HepG2 (cell line): ENCODE measurements around the gene IBTK. TPM values are rescaled to one million over a fixed set of nuclear protein-coding genes. Genes with fewer than 3 reads are reported as not detected.

Source experiments
- ATAC-seq: fragments of 200-7000 bp; cut with Tn5 transposase; 3 replicates; pipeline ENCODE4 v1.9.1; 2020; ENCODE audit warnings: mild to moderate bottlenecking, moderate library complexity
- BruUV-seq: library from RNA; stranded (reverse); fragments of 400-500 nt; replicated peaks from 2 replicates; lab custom pipeline; 2021; lab: Mats Ljungman, UMichigan
- CTCF ChIA-PET: fragments of 300-600 bp; formaldehyde crosslinking; extraction: SDS; loops from one replicate; lab custom pipeline; 2021; ENCODE audit warnings: low total read pairs, inconsistent platforms, low intra/inter-chr PET ratio; lab: Yijun Ruan, JAX
- POLR2A ChIA-PET: fragments of 350-600 bp; sonication (Branson Sonifier 250); formaldehyde crosslinking; loops from one replicate; lab custom pipeline; 2020; ENCODE audit warnings: antibody characterized with exemption, inconsistent platforms; lab: Yijun Ruan, JAX
- DNase-seq: peaks from one replicate; pipeline ENCODE4 v3.0.0-alpha.2; 2015; ENCODE audit warnings: low spot score
- FAIRE-seq: peaks from 3 replicates; lab custom pipeline; 2011; peaks lifted over from hg19 to GRCh38; lab: Jason Lieb, UNC
- H2AFZ ChIP-seq: one replicate; pipeline ENCODE4 v1.6.1; 2011; ENCODE audit warnings: low read length, inconsistent platforms
- H3K27ac ChIP-seq: fragments of 300-600 bp; 3 replicates; pipeline ENCODE4 v1.8.0; 2011; ENCODE audit warnings: mixed run types, mild to moderate bottlenecking, mixed read lengths, low read length, inconsistent platforms; ENCODE audit not compliant: insufficient read depth; ENCODE audit errors: extremely low read length
- H3K27me3 ChIP-seq, 2 experiments: fragments of 200-600 bp in 1 of 2; 2 replicates in 1 of 2; 3 replicates in 1 of 2; pipeline versions ENCODE4 v1.6.0 to v1.8.0; 2011; ENCODE audit warnings: low read length in 2 of 2, mild to moderate bottlenecking in 2 of 2, moderate library complexity in 2 of 2, inconsistent platforms in 1 of 2; ENCODE audit not compliant: insufficient read depth in 2 of 2, control insufficient read depth in 1 of 2
- H3K36me3 ChIP-seq, 2 experiments: fragments of 200-600 bp in 1 of 2; replicated peaks in 1 of 2; 2 replicates in 1 of 2; 3 replicates in 1 of 2; pipeline versions ENCODE4 v1.5.1 to v1.8.0; 2011; ENCODE audit warnings: low read length in 2 of 2, inconsistent platforms in 1 of 2; ENCODE audit not compliant: insufficient read depth in 2 of 2, control insufficient read depth in 1 of 2
- H3K4me1 ChIP-seq: 2 replicates; pipeline ENCODE4 v1.5.1; 2012; ENCODE audit warnings: low read length, inconsistent platforms; ENCODE audit not compliant: insufficient read depth
- H3K4me2 ChIP-seq: 2 replicates; pipeline ENCODE4 v1.6.0; 2011; ENCODE audit warnings: low read depth, low read length, inconsistent platforms
- H3K4me3 ChIP-seq, 3 experiments: fragments of 200-600 bp in 1 of 3; sonication (generic), shearing (Covaris generic) in 1 of 3; replicated peaks in 1 of 3; 2 replicates each; pipeline ENCODE4 v1.5.1; 2011 to 2016; ENCODE audit warnings: low read length in 3 of 3, inconsistent platforms in 2 of 3, low read depth in 2 of 3, mild to moderate bottlenecking in 2 of 3, control low read depth in 1 of 3, mixed read lengths in 1 of 3; ENCODE audit not compliant: insufficient read depth in 1 of 3
- H3K79me2 ChIP-seq: one replicate; pipeline ENCODE4 v1.6.1; 2011; ENCODE audit warnings: low read length, inconsistent platforms; ENCODE audit not compliant: insufficient read depth
- H3K9ac ChIP-seq: 2 replicates; pipeline ENCODE4 v1.6.0; 2011; ENCODE audit warnings: mild to moderate bottlenecking, low read depth, low read length, inconsistent platforms; ENCODE audit not compliant: insufficient read depth
- H3K9me3 ChIP-seq: 2 replicates; pipeline ENCODE4 v1.5.1; 2012; ENCODE audit warnings: mild to moderate bottlenecking, low read length
- H4K20me1 ChIP-seq: 2 replicates; pipeline ENCODE4 v1.6.0; 2011; ENCODE audit warnings: inconsistent platforms, mild to moderate bottlenecking, low read length, moderate library complexity; ENCODE audit not compliant: insufficient read depth
- ARID3A ChIP-seq: IDR thresholded peaks from 2 replicates; pipeline ENCODE4 v1.6.1; 2012; ENCODE audit warnings: low read depth, low read length, improper control_type of control experiment
- ARID4A ChIP-seq: sonication (generic); formaldehyde crosslinking; IDR thresholded peaks from 2 replicates; pipeline ENCODE4 v1.5.0; 2020; ENCODE audit warnings: mild to moderate bottlenecking, missing genetic modification reagents, borderline replicate concordance
- HDAC6 ChIP-seq: fragments of 200-600 bp; sonication (generic); IDR thresholded peaks from 2 replicates; pipeline ENCODE4 v1.7.0; 2017; ENCODE audit warnings: mild to moderate bottlenecking, antibody characterized with exemption, low read length, low read depth
- ONECUT2 ChIP-seq: sonication (generic); formaldehyde crosslinking; IDR thresholded peaks from 2 replicates; pipeline ENCODE4 v1.4.0; 2020; ENCODE audit warnings: missing genetic modification reagents
- RCOR2 ChIP-seq: IDR thresholded peaks from 2 replicates; pipeline ENCODE4 v1.6.1; 2016; ENCODE audit warnings: missing biosample characterization, missing genetic modification reagents
- SMC3 ChIP-seq: IDR thresholded peaks from 2 replicates; pipeline ENCODE4 v1.6.1; 2011; ENCODE audit warnings: low read length, improper control_type of control experiment
- STAG1 ChIP-seq: sonication (generic); formaldehyde crosslinking; IDR thresholded peaks from 2 replicates; pipeline ENCODE4 v1.4.0; 2020; ENCODE audit warnings: missing genetic modification reagents
- ZNF282 ChIP-seq: fragments of 450-650 bp; IDR thresholded peaks from 2 replicates; pipeline ENCODE4 v1.6.1; 2018; ENCODE audit not compliant: partially characterized antibody
- WGBS: methylation state at CpG from one replicate; pipeline ENCODE4 v1.1.6; 2017; ENCODE audit warnings: low lambda C conversion rate; 5-methylcytosine and 5-hydroxymethylcytosine counted together
- in situ Hi-C: cut with HindIII; loops from 2 replicates; pipeline ENCODE4 v1.10.0; 2017; ENCODE audit warnings: low pct_unique_long_range_greater_than_20kb; ENCODE audit not compliant: extremely low pct_ligation_motif_present
- intact Hi-C: fragments of 100-400 bp; cut with micrococcal nuclease; formaldehyde crosslinking; loops from one replicate; pipeline ENCODE4 v1.10.0; 2022; ENCODE audit not compliant: unreplicated experiment
- polyA plus RNA-seq, 8 experiments: library from polyadenylated mRNA; depleted of rRNA in 3 of 8; stranded (reverse) in 7 of 8; unstranded in 1 of 8; fragments of >200 nt; fragmentation: Illumina TruSeq in 4 of 8; extraction: Trizol in 4 of 8; gene quantifications; 2 replicates each; pipeline versions ENCODE4 v1.2.1 to v1.2.3, GENCODE V29; 2011 to 2016; ENCODE audit warnings: low read depth in 4 of 8, missing spikeins in 1 of 8, mixed read lengths in 1 of 8; ENCODE audit not compliant: insufficient read depth in 1 of 8
- total RNA-seq, 5 experiments: library from RNA; depleted of rRNA; stranded (reverse); fragments of >200 nt; fragmentation: Illumina TruSeq; extraction: Trizol; gene quantifications; 2 replicates each; pipeline ENCODE4 v1.2.3, GENCODE V29; 2016; ENCODE audit warnings: low read depth in 1 of 5
- TF ChIP-seq, protein P1 (sequence below): sonication (generic); formaldehyde crosslinking; IDR thresholded peaks from 2 replicates; pipeline ENCODE4 v1.5.0; 2020; ENCODE audit warnings: mild to moderate bottlenecking, missing genetic modification reagents, moderate library complexity

The IBTK gene
- total and polyA plus RNA-seq, 2 of the 13 experiments (the other 11 are each of a cell fraction or from before 2014, with no cell fraction given), result 23.8 to 60.0 TPM

- peak; percentile 15 for FAIRE-seq
- Histone ChIP-seq H3K4me2 (no peak overlapping the region), H3K27ac (no peak overlapping the region), H3K9ac (no peak overlapping the region)
- POLR2A ChIA-PET, result no interaction called here
- intact Hi-C loops, result loop anchor here (1.0 to 5.0 kb wide), 3 partner anchors 220 to 784 kb away; no protein-coding TSS in a partner anchor
- BruUV-seq, result no TSS peak
- TF ChIP-seq ONECUT2 (peak; percentile 61; the same call in 1 of the 2 replicates), HDAC6 (no peak), SMC3 (peak; percentile 57), STAG1 (CRISPR knock-in tag) (peak; percentile 75), ZNF282 (no peak), RCOR2 (CRISPR knock-in tag) (no peak), ARID4A (no peak), ARID3A (peak; percentile 90)
- TF ChIP-seq, protein P1, sequence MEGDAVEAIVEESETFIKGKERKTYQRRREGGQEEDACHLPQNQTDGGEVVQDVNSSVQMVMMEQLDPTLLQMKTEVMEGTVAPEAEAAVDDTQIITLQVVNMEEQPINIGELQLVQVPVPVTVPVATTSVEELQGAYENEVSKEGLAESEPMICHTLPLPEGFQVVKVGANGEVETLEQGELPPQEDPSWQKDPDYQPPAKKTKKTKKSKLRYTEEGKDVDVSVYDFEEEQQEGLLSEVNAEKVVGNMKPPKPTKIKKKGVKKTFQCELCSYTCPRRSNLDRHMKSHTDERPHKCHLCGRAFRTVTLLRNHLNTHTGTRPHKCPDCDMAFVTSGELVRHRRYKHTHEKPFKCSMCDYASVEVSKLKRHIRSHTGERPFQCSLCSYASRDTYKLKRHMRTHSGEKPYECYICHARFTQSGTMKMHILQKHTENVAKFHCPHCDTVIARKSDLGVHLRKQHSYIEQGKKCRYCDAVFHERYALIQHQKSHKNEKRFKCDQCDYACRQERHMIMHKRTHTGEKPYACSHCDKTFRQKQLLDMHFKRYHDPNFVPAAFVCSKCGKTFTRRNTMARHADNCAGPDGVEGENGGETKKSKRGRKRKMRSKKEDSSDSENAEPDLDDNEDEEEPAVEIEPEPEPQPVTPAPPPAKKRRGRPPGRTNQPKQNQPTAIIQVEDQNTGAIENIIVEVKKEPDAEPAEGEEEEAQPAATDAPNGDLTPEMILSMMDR, result peak; percentile 62
- TF ChIP-seq, all 625 proteins: peak for 5
- Histone ChIP-seq H3K9me3 (no peaks in the 10 kb centered on the region), H3K4me3 (no peak overlapping the region), H4K20me1 (no peaks in the 10 kb centered on the region), H3K79me2 (no peaks in the 10 kb centered on the region), H3K36me3 (no peaks in the 10 kb centered on the region), H3K4me1 (no peaks in the 10 kb centered on the region), H2AFZ (no peak overlapping the region), H3K27me3 (peaks cover 0 to 6% of the 10 kb centered on the region in 2 experiments; a peak in 1 of 5 replicates)
- in situ Hi-C loops, result loop anchor here (5.0 to 25.0 kb wide), 3 partner anchors 214 to 1241 kb away; partner anchors contain the start of gene PRSS35
- CTCF ChIA-PET, result interaction anchor here (0.9 to 2.7 kb wide), 4 partner anchors 219 to 787 kb away, joined by 3 to 20 read pairs (median 7); no protein-coding TSS in a partner anchor
- WGBS, result 28% methylated on average over 6 of the region's 6 CpGs
- no peak; the same call in 2 of the 3 replicates for ATAC-seq
- DNase-seq, result peak; percentile 30
These were observed 23.5 kb upstream of the IBTK start for GRCh38 chr6:82270881-82271635.
